A549 (cell line): ENCODE measurements around the gene C2CD2. TPM values are rescaled to one million over a fixed set of nuclear protein-coding genes. Genes with fewer than 3 reads are reported as not detected.

ENCODE experiments used
- ATAC-seq, 2 experiments: fragments of 200-7000 bp in 1 of 2; fragments of >200 bp in 1 of 2; cut with Nextera tagmentation in 1 of 2; cut with Tn5 transposase in 1 of 2; 3 replicates each; pipeline versions ENCODE4 v1.8.0 to v1.9.1; 2018 to 2020; ENCODE audit warnings: mild to moderate bottlenecking in 1 of 2, moderate library complexity in 1 of 2
- CTCF ChIA-PET: fragments of 300-600 bp; sonication (Branson Sonifier 250); formaldehyde crosslinking; extraction: SDS; loops from one replicate; lab custom pipeline; 2021; ENCODE audit warnings: antibody characterized with exemption, inconsistent platforms; lab: Yijun Ruan, JAX
- POLR2A ChIA-PET: fragments of 350-600 bp; formaldehyde crosslinking; extraction: SDS; loops from one replicate; lab custom pipeline; 2021; ENCODE audit warnings: antibody characterized with exemption, inconsistent platforms; lab: Yijun Ruan, JAX
- DNase-seq, 2 experiments: peaks; one replicate each; pipeline versions ENCODE4 v3.0.0 to v3.0.0-alpha.2; 2011 to 2016; ENCODE audit warnings: low read depth in 1 of 2, low spot score in 1 of 2
- FAIRE-seq: peaks from 2 replicates; lab custom pipeline; 2011; peaks lifted over from hg19 to GRCh38; lab: Jason Lieb, UNC
- H3K27ac ChIP-seq, 2 experiments: fragments of >200 bp; sonication (Bioruptor Twin); formaldehyde crosslinking; 3 replicates each; pipeline ENCODE4 v1.5.1; 2016 to 2017
- H3K4me1 ChIP-seq: fragments of >200 bp; sonication (Bioruptor Twin); formaldehyde crosslinking; 3 replicates; pipeline ENCODE4 v1.6.1; 2016
- H3K4me2 ChIP-seq: fragments of >200 bp; sonication (Bioruptor Twin); formaldehyde crosslinking; 3 replicates; pipeline ENCODE4 v1.6.1; 2016
- H3K4me3 ChIP-seq: fragments of >200 bp; sonication (Bioruptor Twin); formaldehyde crosslinking; 3 replicates; pipeline ENCODE4 v1.5.1; 2016
- H3K9me3 ChIP-seq: fragments of >200 bp; sonication (Bioruptor Twin); formaldehyde crosslinking; 3 replicates; pipeline ENCODE4 v1.6.1; 2016
- ATOH8 ChIP-seq: fragments of 250-450 bp; sonication (Bioruptor Pico); IDR thresholded peaks from 2 replicates; pipeline ENCODE4 v1.5.0; 2020; ENCODE audit warnings: low read depth, mild to moderate bottlenecking, moderate library complexity
- BHLHE40 ChIP-seq: IDR thresholded peaks from 2 replicates; pipeline ENCODE4 v1.6.1; 2012; ENCODE audit warnings: low read depth, low read length, inconsistent platforms
- CBX2 ChIP-seq: fragments of 200-600 bp; sonication (generic); IDR thresholded peaks from 2 replicates; pipeline ENCODE4 v1.6.1; 2016; ENCODE audit warnings: low read depth, mild to moderate bottlenecking, borderline replicate concordance
- CBX8 ChIP-seq: fragments of 200-600 bp; sonication (generic); IDR thresholded peaks from 2 replicates; pipeline ENCODE4 v1.6.1; 2016
- CEBPB ChIP-seq, 2 experiments: fragments of >200 bp in 1 of 2; sonication (Bioruptor Twin) in 1 of 2; formaldehyde crosslinking in 1 of 2; IDR thresholded peaks; 2 replicates each; pipeline ENCODE4 v1.6.1; 2012 to 2016
- E2F6 ChIP-seq: IDR thresholded peaks from 2 replicates; pipeline ENCODE4 v1.6.1; 2012; ENCODE audit warnings: low read depth, borderline replicate concordance
- EHMT2 ChIP-seq: fragments of 200-600 bp; sonication (generic); IDR thresholded peaks from 2 replicates; pipeline ENCODE4 v1.6.1; 2016; ENCODE audit warnings: antibody characterized with exemption, low read depth, mild to moderate bottlenecking, moderate library complexity
- EP300 ChIP-seq, 2 experiments: fragments of >200 bp; sonication (Bioruptor Twin); formaldehyde crosslinking; IDR thresholded peaks; 2 replicates in 1 of 2; 3 replicates in 1 of 2; pipeline ENCODE4 v1.6.1; 2016 to 2017
- FOSB ChIP-seq: fragments of 250-450 bp; sonication (Bioruptor Pico); IDR thresholded peaks from 2 replicates; pipeline ENCODE4 v1.5.0; 2020; ENCODE audit warnings: mild to moderate bottlenecking, moderate library complexity
- GATA3 ChIP-seq: IDR thresholded peaks from 2 replicates; pipeline ENCODE4 v1.6.1; 2012; ENCODE audit warnings: borderline replicate concordance
- HDAC2 ChIP-seq: fragments of 200-600 bp; sonication (generic); IDR thresholded peaks from 2 replicates; pipeline ENCODE4 v1.6.1; 2016
- HES2 ChIP-seq: fragments of >200 bp; sonication (Bioruptor Twin); formaldehyde crosslinking; IDR thresholded peaks from 2 replicates; pipeline ENCODE4 v1.6.1; 2016
- HMGXB4 ChIP-seq: fragments of 250-450 bp; sonication (Bioruptor Pico); IDR thresholded peaks from 2 replicates; pipeline ENCODE4 v1.5.0; 2021; ENCODE audit warnings: mild to moderate bottlenecking, moderate library complexity, borderline replicate concordance
- HOXA7 ChIP-seq: fragments of 250-450 bp; sonication (Bioruptor Pico); IDR thresholded peaks from 2 replicates; pipeline ENCODE4 v1.5.0; 2020; ENCODE audit warnings: mild to moderate bottlenecking, moderate library complexity
- HOXB13 ChIP-seq: fragments of 250-450 bp; sonication (Bioruptor Pico); IDR thresholded peaks from 2 replicates; pipeline ENCODE4 v1.5.0; 2020; ENCODE audit warnings: low read depth, mild to moderate bottlenecking, moderate library complexity
- JUN ChIP-seq, 2 experiments: fragments of >200 bp; sonication (Bioruptor Twin); formaldehyde crosslinking; IDR thresholded peaks; 2 replicates in 1 of 2; 3 replicates in 1 of 2; pipeline ENCODE4 v1.6.1; 2016 to 2017
- MAFK ChIP-seq: fragments of 450-650 bp; IDR thresholded peaks from 2 replicates; pipeline ENCODE4 v1.6.1; 2014; ENCODE audit not compliant: partially characterized antibody
- NR3C1 ChIP-seq: fragments of >200 bp; sonication (Bioruptor Twin); formaldehyde crosslinking; IDR thresholded peaks from 3 replicates; pipeline ENCODE4 v1.6.1; 2017
- POLR2A ChIP-seq: IDR thresholded peaks from 2 replicates; pipeline ENCODE4 v1.6.1; 2012; ENCODE audit warnings: mild to moderate bottlenecking, low read length
- RARB ChIP-seq: fragments of 250-450 bp; sonication (Bioruptor Pico); IDR thresholded peaks from 2 replicates; pipeline ENCODE4 v1.8.0; 2021; ENCODE audit warnings: mild to moderate bottlenecking, moderate library complexity
- REST ChIP-seq: fragments of 200-600 bp; sonication (generic); IDR thresholded peaks from 2 replicates; pipeline ENCODE4 v1.6.1; 2016; ENCODE audit warnings: antibody characterized with exemption, mild to moderate bottlenecking, moderate library complexity
- RFX5 ChIP-seq: fragments of 450-650 bp; IDR thresholded peaks from 2 replicates; pipeline ENCODE4 v1.7.1; 2014; ENCODE audit warnings: antibody characterized with exemption, mild to moderate bottlenecking, moderate library complexity
- RNF2 ChIP-seq: fragments of 200-600 bp; sonication (generic); IDR thresholded peaks from 2 replicates; pipeline ENCODE4 v1.6.1; 2016; ENCODE audit warnings: low read depth, mild to moderate bottlenecking, antibody characterized with exemption, moderate library complexity, borderline replicate concordance
- SREBF2 ChIP-seq: fragments of 450-650 bp; IDR thresholded peaks from 2 replicates; pipeline ENCODE4 v1.6.1; 2014; ENCODE audit warnings: mild to moderate bottlenecking, moderate library complexity
- ZC3H11A ChIP-seq: fragments of 450-650 bp; IDR thresholded peaks from 2 replicates; pipeline ENCODE4 v1.6.1; 2014; ENCODE audit warnings: antibody characterized with exemption, mild to moderate bottlenecking
- ZFP36 ChIP-seq: fragments of 450-650 bp; IDR thresholded peaks from 2 replicates; pipeline ENCODE4 v1.6.1; 2014; ENCODE audit warnings: borderline replicate concordance; ENCODE audit not compliant: partially characterized antibody
- ZSCAN20 ChIP-seq: fragments of 250-450 bp; sonication (Bioruptor Pico); IDR thresholded peaks from 2 replicates; pipeline ENCODE4 v1.8.0; 2022; ENCODE audit warnings: mild to moderate bottlenecking, moderate library complexity
- WGBS: methylation state at CpG from one replicate; pipeline ENCODE4 v1.1.6; 2017; ENCODE audit errors: missing lambda C conversion rate; 5-methylcytosine and 5-hydroxymethylcytosine counted together
- polyA plus RNA-seq, 4 experiments: library from polyadenylated mRNA; depleted of rRNA in 3 of 4; stranded (reverse); fragments of >200 nt; fragmentation: RNase III in 1 of 4; extraction: RNeasy Plus Mini Kit Qiagen cat#74134 plus additional on column Dnase treatment in 1 of 4; gene quantifications; 2 replicates in 3 of 4; 3 replicates in 1 of 4; pipeline ENCODE4 v1.2.3, GENCODE V29; 2011 to 2017

C2CD2 gene
- polyA plus RNA-seq, 2 of the 4 experiments (the other 2 are of a cell fraction), result 7.0 to 13.5 TPM

- ATAC-seq, result no peak
Measured at GRCh38 chr21:41913230-41913629, 40.6 kb downstream of the C2CD2 start.

GRCh38 chr21:41908829-41909228 is 45.0 kb downstream of the C2CD2 start:
- Histone ChIP-seq H3K9me3 (no peaks in the 10 kb centered on the region), H3K4me2 (no peak overlapping the region), H3K4me3 (no peak overlapping the region), H3K4me1 (no peaks in the 10 kb centered on the region), H3K27ac (no peak overlapping the region)
- 75% methylated on average over 3 of the region's 3 CpGs for WGBS
- DNase-seq, result no peak
- ChIA-PET POLR2A (no interaction called here), CTCF (no interaction called here)
- no peak for FAIRE-seq
- no peak for ATAC-seq
- no peak for TF ChIP-seq JUN (IDR thresholded peaks at IDR 0.05)
- no peak for TF ChIP-seq HOXA7 (CRISPR knock-in tag)
- no peak for TF ChIP-seq CEBPB (IDR thresholded peaks at IDR 0.05)
- no peak for TF ChIP-seq CBX2
- no peak for TF ChIP-seq GATA3
- TF ChIP-seq ZC3H11A, result no peak
- no peak for TF ChIP-seq ZFP36
- TF ChIP-seq HDAC2, result no peak
- TF ChIP-seq EHMT2, result no peak
- no peak for TF ChIP-seq EP300 (IDR thresholded peaks at IDR 0.05)
- TF ChIP-seq RARB, result no peak
- no peak for TF ChIP-seq FOSB (CRISPR knock-in tag)
- no peak for TF ChIP-seq E2F6
- TF ChIP-seq ZSCAN20 (CRISPR knock-in tag), result no peak

More at GRCh38 chr21:41913230-41913629, 40.6 kb downstream of the C2CD2 start:
- FAIRE-seq, result no peak
- Histone ChIP-seq H3K27ac (no peak overlapping the region), H3K4me1 (no peaks in the 10 kb centered on the region), H3K9me3 (no peaks in the 10 kb centered on the region), H3K4me3 (no peak overlapping the region), H3K4me2 (no peak overlapping the region)
- ChIA-PET POLR2A (no interaction called here), CTCF (no interaction called here)
- no peak for DNase-seq
- 97% methylated on average over 6 of the region's 9 CpGs for WGBS
- TF ChIP-seq HES2, result no peak
- TF ChIP-seq MAFK, result no peak
- TF ChIP-seq RNF2, result no peak
- no peak for TF ChIP-seq CBX8
- no peak for TF ChIP-seq SREBF2
- TF ChIP-seq NR3C1, result no peak
- TF ChIP-seq HMGXB4, result no peak
- no peak for TF ChIP-seq REST
- TF ChIP-seq ATOH8, result no peak
- no peak for TF ChIP-seq HOXB13 (CRISPR knock-in tag)
- no peak for TF ChIP-seq POLR2A
- TF ChIP-seq BHLHE40, result no peak
- TF ChIP-seq RFX5, result no peak
